GM23338 (cell line): ENCODE data around the gene CDC6. TPM values are rescaled to one million over a fixed set of nuclear protein-coding genes. Genes with fewer than 3 reads are reported as not detected.

ENCODE experiments used
- ATAC-seq: fragments of 200-7000 bp; cut with Tn5 transposase; 3 replicates; pipeline ENCODE4 v1.9.1; 2020
- DNase-seq: peaks from one replicate; pipeline ENCODE4 v3.0.0-alpha.2; 2015; ENCODE audit warnings: low spot score
- H2AFZ ChIP-seq: fragments of 200-600 bp; sonication (generic); 2 replicates; pipeline ENCODE4 v1.8.0; 2016; ENCODE audit warnings: antibody characterized with exemption, mild to moderate bottlenecking, moderate library complexity
- H3F3A ChIP-seq: fragments of 200-600 bp; sonication (generic); replicated peaks from 2 replicates; pipeline ENCODE4 v1.8.0; 2017; ENCODE audit warnings: antibody characterized with exemption, mixed run types, low read depth
- H3K27ac ChIP-seq: fragments of 200-600 bp; sonication (generic); 2 replicates; pipeline ENCODE4 v1.6.1; 2016; ENCODE audit warnings: low read depth
- H3K27me3 ChIP-seq: fragments of 200-600 bp; sonication (generic); 2 replicates; pipeline ENCODE4 v1.8.0; 2016; ENCODE audit warnings: mild to moderate bottlenecking, mixed run types, moderate library complexity; ENCODE audit not compliant: insufficient read depth
- H3K36me3 ChIP-seq: fragments of 200-600 bp; sonication (generic); 2 replicates; pipeline ENCODE4 v1.8.0; 2016; ENCODE audit warnings: mild to moderate bottlenecking; ENCODE audit not compliant: insufficient read depth
- H3K4me1 ChIP-seq: fragments of 200-600 bp; sonication (generic); 2 replicates; pipeline ENCODE4 v1.8.0; 2016; ENCODE audit warnings: mild to moderate bottlenecking, moderate library complexity; ENCODE audit not compliant: insufficient read depth
- H3K4me2 ChIP-seq: fragments of 200-600 bp; sonication (generic); 2 replicates; pipeline ENCODE4 v1.7.1; 2017; ENCODE audit warnings: mixed run types
- H3K4me3 ChIP-seq: fragments of 200-600 bp; sonication (generic); 2 replicates; pipeline ENCODE4 v1.6.1; 2016; ENCODE audit warnings: mixed run types
- H3K79me2 ChIP-seq: fragments of 200-600 bp; sonication (generic); replicated peaks from 2 replicates; pipeline ENCODE4 v1.8.0; 2017; ENCODE audit warnings: mild to moderate bottlenecking; ENCODE audit not compliant: insufficient read depth
- H3K9me2 ChIP-seq: fragments of 200-600 bp; sonication (generic); 2 replicates; pipeline ENCODE4 v1.8.0; 2017; ENCODE audit not compliant: insufficient read depth
- H4K20me1 ChIP-seq: fragments of 200-600 bp; sonication (generic); replicated peaks from 2 replicates; pipeline ENCODE4 v1.8.0; 2017; ENCODE audit warnings: mild to moderate bottlenecking; ENCODE audit not compliant: insufficient read depth
- H3K27ac Mint-ChIP-seq: 2 replicates; pipeline ENCODE4 v1.8.0; 2020; ENCODE audit warnings: inconsistent platforms, mild to moderate bottlenecking, moderate library complexity, mixed read lengths
- H3K27me3 Mint-ChIP-seq: 3 replicates; pipeline ENCODE4 v1.8.0; 2022; ENCODE audit warnings: low read depth, mild to moderate bottlenecking, moderate library complexity, mixed read lengths, inconsistent platforms; ENCODE audit not compliant: insufficient read depth, poor library complexity
- H3K36me3 Mint-ChIP-seq: 3 replicates; pipeline ENCODE4 v1.8.0; 2021; ENCODE audit warnings: low read depth, mild to moderate bottlenecking, inconsistent platforms, moderate library complexity, mixed read lengths
- H3K4me1 Mint-ChIP-seq: 3 replicates; pipeline ENCODE4 v1.8.0; 2020; ENCODE audit warnings: mild to moderate bottlenecking, inconsistent platforms, mixed read lengths
- H3K4me3 Mint-ChIP-seq: 3 replicates; pipeline ENCODE4 v1.8.0; 2021; ENCODE audit warnings: moderate library complexity, mild to moderate bottlenecking, inconsistent platforms, mixed read lengths
- H3K9me3 Mint-ChIP-seq: 3 replicates; pipeline ENCODE4 v1.8.0; 2020; ENCODE audit warnings: moderate library complexity, mild to moderate bottlenecking, inconsistent platforms, mixed read lengths
- CREB1 ChIP-seq: fragments of 250-450 bp; sonication (Bioruptor Pico); IDR thresholded peaks from 2 replicates; pipeline ENCODE4 v1.5.0; 2020; ENCODE audit warnings: low read depth, mild to moderate bottlenecking, moderate library complexity
- EZH2phosphoT487 ChIP-seq: fragments of 200-600 bp; sonication (generic); IDR thresholded peaks from one replicate; pipeline ENCODE4 v1.8.1; 2018; ENCODE audit warnings: antibody characterized with exemption; ENCODE audit not compliant: unreplicated experiment
- STAT1 ChIP-seq: IDR thresholded peaks from one replicate; pipeline ENCODE4 v1.6.1; 2016; ENCODE audit warnings: antibody characterized with exemption; ENCODE audit not compliant: unreplicated experiment
- ZNF114 ChIP-seq: fragments of 250-450 bp; sonication (Bioruptor Pico); IDR thresholded peaks from 2 replicates; pipeline ENCODE4 v1.5.0; 2020; ENCODE audit warnings: mild to moderate bottlenecking, moderate library complexity
- polyA plus RNA-seq: library from polyadenylated mRNA; unstranded; fragments of >200 nt; fragmentation: Nextera tagmentation; extraction: Ambion mirVana; gene quantifications from 2 replicates; pipeline ENCODE4 v1.2.1, GENCODE V29; 2016
- total RNA-seq: library from RNA; depleted of rRNA; stranded (reverse); fragments of >200 nt; shearing (Covaris generic); gene quantifications from 2 replicates; pipeline ENCODE4 v1.2.3, GENCODE V29; 2014
- TF ChIP-seq, protein P1 (sequence below): IDR thresholded peaks from one replicate; pipeline ENCODE4 v1.6.1; 2018; ENCODE audit warnings: antibody characterized with exemption; ENCODE audit not compliant: unreplicated experiment
- TF ChIP-seq, protein P2 (sequence below): IDR thresholded peaks from 2 replicates; pipeline ENCODE4 v1.6.1; 2016; ENCODE audit warnings: antibody characterized with exemption

CDC6 gene
- total and polyA plus RNA-seq, 2 experiments from 2014 or later = 46.2 to 79.9 TPM

DNA sequence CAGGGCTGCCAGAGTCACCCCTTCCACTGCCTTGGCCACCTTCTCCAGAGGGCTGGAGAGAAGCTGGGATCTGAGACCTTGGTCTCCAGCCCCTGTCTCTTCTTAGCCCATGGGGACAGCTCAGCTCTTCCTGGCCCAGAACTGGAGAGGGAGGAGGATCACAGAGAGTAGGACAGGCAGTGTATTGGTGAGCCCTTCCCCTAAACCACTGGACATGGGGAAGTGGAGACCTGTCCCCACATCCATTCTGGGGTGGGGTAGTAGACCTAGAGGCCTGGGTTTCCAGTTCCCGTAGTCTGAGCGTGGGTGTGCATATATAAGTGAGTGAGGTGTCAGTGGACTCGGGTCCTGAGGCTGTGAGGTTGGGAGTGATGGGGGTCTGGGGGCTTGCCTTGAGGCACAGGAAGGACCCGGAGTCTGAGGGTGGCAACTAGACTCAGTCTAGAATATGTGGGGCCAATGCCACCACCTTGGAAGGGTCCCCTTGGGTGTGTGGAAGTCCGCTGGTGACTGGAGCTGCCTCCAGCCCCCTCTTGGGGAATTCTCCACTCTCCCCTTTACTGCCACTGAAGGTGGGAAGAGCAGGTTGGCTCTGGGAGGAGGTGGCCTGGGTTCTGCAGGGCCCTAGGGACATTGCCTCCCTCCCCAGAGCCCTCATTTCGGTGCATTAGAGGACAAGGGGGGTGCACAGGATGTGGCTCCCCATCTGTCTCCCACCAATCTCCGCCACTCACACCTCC, 56.9 kb downstream of the CDC6 start:
- Mint-ChIP-seq H3K36me3 (peaks cover 8% of the 10 kb centered on the region), H3K9me3 (no peaks in the 10 kb centered on the region), H3K4me3 (peak overlapping the region; percentile 76), H3K4me1 (peaks cover 70% of the 10 kb centered on the region), H3K27me3 (peaks cover 66% of the 10 kb centered on the region), H3K27ac (no peak overlapping the region; the same call in 1 of the 2 replicates)
- Histone ChIP-seq H3K27me3 (peaks cover 61% of the 10 kb centered on the region), H4K20me1 (peaks cover 20% of the 10 kb centered on the region), H3K4me2 (peak overlapping the region; percentile 99), H3K27ac (no peak overlapping the region), H3K36me3 (no peaks in the 10 kb centered on the region; the same call in 1 of the 2 replicates), H3K9me2 (no peaks in the 10 kb centered on the region), H3K4me3 (peak overlapping the region; percentile 92), H3K4me1 (peaks cover 67% of the 10 kb centered on the region), H2AFZ (no peak overlapping the region), H3F3A (peaks cover 37% of the 10 kb centered on the region), H3K79me2 (peaks cover 9% of the 10 kb centered on the region; the same call in 1 of the 2 replicates)
- ATAC-seq (no peak), DNase-seq (no peak)
- TF ChIP-seq EZH2phosphoT487 (no peak), ZNF114 (CRISPR knock-in tag) (no peak), STAT1 (no peak)
- TF ChIP-seq, protein P1, sequence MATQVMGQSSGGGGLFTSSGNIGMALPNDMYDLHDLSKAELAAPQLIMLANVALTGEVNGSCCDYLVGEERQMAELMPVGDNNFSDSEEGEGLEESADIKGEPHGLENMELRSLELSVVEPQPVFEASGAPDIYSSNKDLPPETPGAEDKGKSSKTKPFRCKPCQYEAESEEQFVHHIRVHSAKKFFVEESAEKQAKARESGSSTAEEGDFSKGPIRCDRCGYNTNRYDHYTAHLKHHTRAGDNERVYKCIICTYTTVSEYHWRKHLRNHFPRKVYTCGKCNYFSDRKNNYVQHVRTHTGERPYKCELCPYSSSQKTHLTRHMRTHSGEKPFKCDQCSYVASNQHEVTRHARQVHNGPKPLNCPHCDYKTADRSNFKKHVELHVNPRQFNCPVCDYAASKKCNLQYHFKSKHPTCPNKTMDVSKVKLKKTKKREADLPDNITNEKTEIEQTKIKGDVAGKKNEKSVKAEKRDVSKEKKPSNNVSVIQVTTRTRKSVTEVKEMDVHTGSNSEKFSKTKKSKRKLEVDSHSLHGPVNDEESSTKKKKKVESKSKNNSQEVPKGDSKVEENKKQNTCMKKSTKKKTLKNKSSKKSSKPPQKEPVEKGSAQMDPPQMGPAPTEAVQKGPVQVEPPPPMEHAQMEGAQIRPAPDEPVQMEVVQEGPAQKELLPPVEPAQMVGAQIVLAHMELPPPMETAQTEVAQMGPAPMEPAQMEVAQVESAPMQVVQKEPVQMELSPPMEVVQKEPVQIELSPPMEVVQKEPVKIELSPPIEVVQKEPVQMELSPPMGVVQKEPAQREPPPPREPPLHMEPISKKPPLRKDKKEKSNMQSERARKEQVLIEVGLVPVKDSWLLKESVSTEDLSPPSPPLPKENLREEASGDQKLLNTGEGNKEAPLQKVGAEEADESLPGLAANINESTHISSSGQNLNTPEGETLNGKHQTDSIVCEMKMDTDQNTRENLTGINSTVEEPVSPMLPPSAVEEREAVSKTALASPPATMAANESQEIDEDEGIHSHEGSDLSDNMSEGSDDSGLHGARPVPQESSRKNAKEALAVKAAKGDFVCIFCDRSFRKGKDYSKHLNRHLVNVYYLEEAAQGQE = no peak

GRCh38 chr17:40345161-40345993, 57.7 kb downstream of the CDC6 start:
- peaks cover 19% of the 10 kb centered on the region for H4K20me1 ChIP-seq
- TF ChIP-seq CREB1 (CRISPR knock-in tag) = peak; percentile 37; the same call in 1 of the 2 replicates
- TF ChIP-seq, protein P2, sequence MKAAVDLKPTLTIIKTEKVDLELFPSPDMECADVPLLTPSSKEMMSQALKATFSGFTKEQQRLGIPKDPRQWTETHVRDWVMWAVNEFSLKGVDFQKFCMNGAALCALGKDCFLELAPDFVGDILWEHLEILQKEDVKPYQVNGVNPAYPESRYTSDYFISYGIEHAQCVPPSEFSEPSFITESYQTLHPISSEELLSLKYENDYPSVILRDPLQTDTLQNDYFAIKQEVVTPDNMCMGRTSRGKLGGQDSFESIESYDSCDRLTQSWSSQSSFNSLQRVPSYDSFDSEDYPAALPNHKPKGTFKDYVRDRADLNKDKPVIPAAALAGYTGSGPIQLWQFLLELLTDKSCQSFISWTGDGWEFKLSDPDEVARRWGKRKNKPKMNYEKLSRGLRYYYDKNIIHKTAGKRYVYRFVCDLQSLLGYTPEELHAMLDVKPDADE = no peak; the same call in 1 of the 2 replicates
- peak overlapping the region; percentile 87 for H2AFZ ChIP-seq
- DNase-seq = peak; percentile 97
- H3K36me3 ChIP-seq = no peaks in the 10 kb centered on the region
- Mint-ChIP-seq H3K36me3 (peaks cover 15% of the 10 kb centered on the region), H3K4me1 (peaks cover 76% of the 10 kb centered on the region), H3K4me3 (peak overlapping the region; percentile 76), H3K27ac (no peak overlapping the region), H3K9me3 (no peaks in the 10 kb centered on the region), H3K27me3 (peaks cover 69% of the 10 kb centered on the region)
- H3F3A ChIP-seq = peaks cover 34% of the 10 kb centered on the region
- H3K4me2 ChIP-seq = peak overlapping the region; percentile 99
- H3K4me3 ChIP-seq = peak overlapping the region; percentile 92
- peaks cover 73% of the 10 kb centered on the region for H3K4me1 ChIP-seq
- H3K79me2 ChIP-seq = peaks cover 9% of the 10 kb centered on the region; the same call in 1 of the 2 replicates
- peak; percentile 36 for ATAC-seq
- H3K27ac ChIP-seq = 0 out of 2 replicates have a peak overlapping the region, but pooled peaks have one; percentile 55
- peaks cover 61% of the 10 kb centered on the region for H3K27me3 ChIP-seq
- no peaks in the 10 kb centered on the region for H3K9me2 ChIP-seq
